Measurements from ENCODE around the gene MYBL2.
"Not testable (repeated sequence)": the region's sequence is repeated elsewhere in the genome, so short reads cannot be mapped to it uniquely, and the experiment has no call there.

MYBL2 gene

GRCh38 chr20:43752051-43752360 lies 85.1 kb downstream of the MYBL2 start:
- no peak for DNase-seq (ENCODE audit: low read depth)

GRCh38 chr20:43752561-43753301 lies 85.8 kb downstream of the MYBL2 start:
- DNase-seq (ENCODE audit: low read depth), result no peak

GRCh38 chr20:43755390-43755789 lies 88.5 kb downstream of the MYBL2 start:
- no peak for DNase-seq (ENCODE audit: low read depth)

GRCh38 chr20:43755851-43756250 lies 88.9 kb downstream of the MYBL2 start:
- DNase-seq (ENCODE audit: low read depth), result no peak

GRCh38 chr20:43757888-43758287 lies 91.0 kb downstream of the MYBL2 start:
- not testable (repeated sequence) for DNase-seq (ENCODE audit: low read depth)

- no peak for DNase-seq (ENCODE audit: low read depth)
These were observed 94.7 kb downstream of the MYBL2 start for GRCh38 chr20:43761386-43762340.

- DNase-seq (ENCODE audit: low read depth), result no peak
These were observed 96.0 kb downstream of the MYBL2 start for GRCh38 chr20:43762911-43763310.

GRCh38 chr20:43765916-43766315 lies 99.0 kb downstream of the MYBL2 start:
- DNase-seq (ENCODE audit: low read depth), result no peak

Measured in stimulated activated CD4-positive, alpha-beta T cell treated with anti-CD3 and anti-CD28 coated beads, Interleukin-2, amount 100 ng/mL, for 4 hours (primary cell).